SHP77 treated with DMSO at 0.1 percent for 48 hours (cell line): ENCODE results near the gene KDM4B.

ENCODE experiments used
- DNase-seq: peaks from one replicate; lab custom pipeline; 2025; lab: John Stamatoyannopoulos, UW

Gene KDM4B

DNA sequence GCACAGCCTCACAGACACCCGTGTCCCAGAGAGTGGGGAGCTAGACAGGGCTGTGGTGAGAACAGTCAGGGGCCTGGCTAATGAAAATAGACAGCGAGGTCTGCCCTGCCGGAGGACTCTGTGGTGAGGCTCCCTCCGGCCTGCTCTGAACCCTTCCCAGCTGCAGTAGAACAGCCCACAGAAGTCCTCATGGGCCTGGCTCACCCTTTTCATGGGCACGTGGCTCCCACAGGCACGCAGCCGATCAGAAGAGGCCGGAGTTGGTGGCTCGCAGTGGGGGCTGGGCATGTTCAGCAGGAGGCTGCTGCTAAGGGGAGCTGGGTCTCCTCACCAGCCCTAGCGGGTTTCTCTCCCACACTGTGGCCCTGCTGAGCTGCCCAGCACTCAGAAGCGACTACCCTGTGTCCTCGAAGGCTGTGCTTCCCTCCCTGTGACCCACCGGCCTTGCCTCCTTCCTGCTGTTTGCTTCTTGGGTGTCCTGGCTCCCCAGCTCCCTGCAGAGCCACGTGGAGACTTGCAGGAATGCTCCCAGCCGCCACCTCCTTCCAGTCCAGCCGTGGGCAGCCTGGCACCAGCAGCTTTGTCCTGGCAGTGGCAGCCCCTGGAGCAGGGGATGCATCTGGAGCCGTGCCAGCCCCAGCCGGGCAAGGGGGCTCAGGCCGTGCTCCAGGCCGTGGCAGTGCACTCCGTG is 138.7 kb downstream of the KDM4B start:
- DNase-seq, result no peak

DNA sequence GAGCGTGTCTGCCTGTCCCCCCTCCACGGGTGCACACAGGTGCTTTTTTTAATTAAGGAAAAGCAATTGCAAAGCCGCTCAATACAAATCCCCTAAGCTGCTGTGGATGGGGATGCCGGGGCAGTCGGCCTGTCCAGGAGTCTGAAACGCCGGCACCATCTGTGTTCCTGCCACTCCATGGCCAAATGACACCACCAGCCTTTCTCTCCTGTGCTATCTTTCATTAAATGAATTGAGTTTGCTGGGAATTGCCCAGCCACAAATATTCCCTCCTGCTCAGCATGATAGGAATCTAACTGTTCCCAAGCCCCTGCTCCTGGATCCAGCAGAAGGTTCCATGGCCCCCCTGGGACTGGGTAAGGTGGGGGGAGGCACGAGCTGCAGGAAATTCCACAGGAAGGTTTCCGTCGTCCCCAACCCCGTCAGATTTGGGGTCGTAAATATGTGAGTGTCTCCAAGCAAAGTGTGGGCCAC is 139.2 kb downstream of the KDM4B start:
- no peak for DNase-seq

DNA sequence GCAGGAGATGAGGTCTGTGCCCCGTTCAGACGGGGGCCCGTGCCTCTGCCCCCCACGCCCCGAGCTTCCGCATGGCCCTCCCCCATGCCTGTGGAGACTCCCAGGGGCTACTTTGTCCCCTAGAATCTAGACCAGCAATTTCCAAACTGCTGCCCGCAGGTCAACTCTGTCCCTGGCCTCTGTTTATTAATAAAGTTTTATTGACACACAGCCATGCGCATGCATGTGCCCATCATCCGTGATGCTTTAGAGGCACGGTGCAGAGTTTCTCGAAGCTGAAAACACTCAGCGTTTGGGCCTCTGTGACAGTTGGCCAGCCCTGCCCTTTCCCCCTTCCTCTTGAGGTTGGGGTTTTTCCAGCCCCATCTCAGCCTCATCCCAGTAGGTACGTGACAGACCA is 140.0 kb downstream of the KDM4B start:
- no peak for DNase-seq

DNA sequence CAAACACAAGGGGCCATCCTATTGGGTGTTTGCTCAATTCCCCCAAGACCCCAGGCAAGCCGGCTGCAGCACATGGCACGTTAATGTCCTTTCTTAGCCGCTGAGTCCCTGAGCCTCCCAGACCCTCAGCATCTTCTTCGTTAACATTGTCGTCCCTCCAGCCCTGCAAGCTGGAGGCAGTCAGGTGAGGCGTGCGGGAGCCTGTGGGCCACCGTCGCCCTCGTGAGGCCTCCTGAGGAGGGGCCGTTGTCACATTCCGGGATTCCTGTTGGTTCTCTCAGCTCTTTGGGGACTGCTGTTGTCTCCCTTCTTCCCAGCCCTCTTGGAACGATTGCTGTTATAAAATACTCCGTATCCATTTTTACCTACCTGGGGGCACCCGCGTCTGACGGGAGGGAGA is 140.6 kb downstream of the KDM4B start:
- DNase-seq, result no peak

DNA sequence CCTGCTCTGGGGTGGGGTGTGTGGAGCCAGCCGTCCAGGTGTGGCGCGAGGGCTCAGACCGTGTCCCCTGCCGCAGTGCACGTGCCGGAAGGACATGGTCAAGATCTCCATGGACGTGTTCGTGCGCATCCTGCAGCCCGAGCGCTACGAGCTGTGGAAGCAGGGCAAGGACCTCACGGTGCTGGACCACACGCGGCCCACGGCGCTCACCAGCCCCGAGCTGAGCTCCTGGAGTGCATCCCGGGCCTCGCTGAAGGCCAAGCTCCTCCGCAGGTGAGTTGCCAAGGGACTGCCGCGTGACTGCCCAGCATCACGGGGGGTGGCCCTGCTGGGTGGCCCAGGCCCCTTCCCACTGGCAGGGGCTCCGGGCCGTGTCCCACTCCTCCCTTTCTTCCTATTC is 141.6 kb downstream of the KDM4B start:
- no peak for DNase-seq

DNA sequence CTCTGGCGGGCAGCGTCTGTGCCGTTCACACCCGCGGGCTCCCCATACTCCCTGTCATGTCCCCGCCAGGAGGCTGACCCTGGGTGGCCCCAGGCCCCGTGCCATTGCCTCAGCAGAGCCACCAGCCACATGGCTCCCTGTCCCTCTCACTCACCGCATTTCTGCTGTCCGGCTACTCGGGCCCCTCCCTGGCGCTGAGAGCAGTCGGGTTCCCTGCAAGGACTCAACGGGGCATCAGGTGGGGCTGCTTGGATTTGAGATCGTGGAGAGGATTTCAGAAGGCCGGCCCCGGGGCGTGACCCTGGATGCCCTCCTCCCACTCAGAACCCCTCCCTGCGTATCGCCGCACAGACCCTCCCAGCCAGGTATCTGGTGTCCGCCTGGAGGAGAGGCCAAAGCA is 142.1 kb downstream of the KDM4B start:
- no peak for DNase-seq

DNA sequence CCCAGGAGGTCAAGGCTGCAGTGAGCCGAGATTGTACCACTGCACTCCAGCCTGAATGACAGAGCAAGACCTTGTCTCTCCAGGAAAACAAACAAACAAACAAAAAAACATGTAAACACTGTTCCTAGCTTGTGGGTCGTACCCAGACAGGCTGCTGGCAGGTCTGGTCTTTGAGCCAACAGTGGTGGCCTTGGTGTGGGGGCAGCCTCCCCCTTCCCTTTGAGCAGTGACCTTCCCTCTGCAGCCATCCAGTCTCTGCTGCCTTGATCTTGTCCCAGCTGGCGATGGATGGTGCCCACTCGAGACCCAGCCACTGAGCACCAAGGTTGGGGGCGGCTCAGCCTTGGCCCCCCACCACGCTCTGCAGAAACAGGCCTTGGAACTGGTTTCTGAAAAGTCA is 143.3 kb downstream of the KDM4B start:
- DNase-seq, result no peak

DNA sequence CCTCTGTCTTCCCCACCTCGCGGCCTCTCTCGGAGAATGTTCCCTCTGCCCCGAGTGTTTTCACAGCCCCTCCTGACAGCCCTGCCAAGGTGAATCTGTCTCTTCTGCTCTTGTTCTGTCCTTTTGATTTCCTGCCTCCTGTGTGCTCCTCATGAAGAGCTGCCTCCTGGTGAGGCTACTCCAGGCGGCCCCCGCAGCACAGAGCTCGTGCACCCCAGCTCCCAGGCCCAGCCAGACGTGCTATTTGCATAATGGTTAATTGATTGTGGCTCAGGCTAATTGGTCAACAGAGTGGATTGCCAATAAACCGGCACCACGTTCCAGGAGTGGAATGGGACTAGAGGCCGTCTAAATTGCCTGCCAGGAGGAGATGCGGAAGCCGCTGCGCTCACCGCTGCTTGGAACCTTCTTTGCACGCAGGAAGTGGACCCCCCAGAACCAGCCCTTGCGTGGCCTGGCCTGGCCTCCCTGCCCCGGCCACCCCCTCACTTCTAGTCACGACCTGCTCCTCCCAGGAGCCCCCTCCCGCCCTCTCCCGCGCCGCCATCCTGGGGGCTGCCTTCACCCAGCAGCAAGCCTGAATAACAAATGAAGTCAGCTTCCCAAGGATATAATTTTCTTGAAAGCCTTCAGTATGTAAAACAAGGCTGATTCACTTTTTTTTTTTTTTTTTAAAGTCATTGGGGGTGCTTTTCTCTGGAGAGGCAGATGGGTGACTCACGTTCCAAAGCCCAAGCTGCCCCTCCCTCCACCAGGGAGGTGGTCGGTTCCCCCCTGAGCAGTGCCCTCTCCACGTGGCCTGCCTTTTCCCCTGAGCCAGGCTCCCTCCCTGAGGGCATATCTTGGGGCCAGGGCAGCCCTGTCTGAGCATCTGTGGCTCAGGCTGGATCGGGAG is 144.0 kb downstream of the KDM4B start:
- no peak for DNase-seq

DNA sequence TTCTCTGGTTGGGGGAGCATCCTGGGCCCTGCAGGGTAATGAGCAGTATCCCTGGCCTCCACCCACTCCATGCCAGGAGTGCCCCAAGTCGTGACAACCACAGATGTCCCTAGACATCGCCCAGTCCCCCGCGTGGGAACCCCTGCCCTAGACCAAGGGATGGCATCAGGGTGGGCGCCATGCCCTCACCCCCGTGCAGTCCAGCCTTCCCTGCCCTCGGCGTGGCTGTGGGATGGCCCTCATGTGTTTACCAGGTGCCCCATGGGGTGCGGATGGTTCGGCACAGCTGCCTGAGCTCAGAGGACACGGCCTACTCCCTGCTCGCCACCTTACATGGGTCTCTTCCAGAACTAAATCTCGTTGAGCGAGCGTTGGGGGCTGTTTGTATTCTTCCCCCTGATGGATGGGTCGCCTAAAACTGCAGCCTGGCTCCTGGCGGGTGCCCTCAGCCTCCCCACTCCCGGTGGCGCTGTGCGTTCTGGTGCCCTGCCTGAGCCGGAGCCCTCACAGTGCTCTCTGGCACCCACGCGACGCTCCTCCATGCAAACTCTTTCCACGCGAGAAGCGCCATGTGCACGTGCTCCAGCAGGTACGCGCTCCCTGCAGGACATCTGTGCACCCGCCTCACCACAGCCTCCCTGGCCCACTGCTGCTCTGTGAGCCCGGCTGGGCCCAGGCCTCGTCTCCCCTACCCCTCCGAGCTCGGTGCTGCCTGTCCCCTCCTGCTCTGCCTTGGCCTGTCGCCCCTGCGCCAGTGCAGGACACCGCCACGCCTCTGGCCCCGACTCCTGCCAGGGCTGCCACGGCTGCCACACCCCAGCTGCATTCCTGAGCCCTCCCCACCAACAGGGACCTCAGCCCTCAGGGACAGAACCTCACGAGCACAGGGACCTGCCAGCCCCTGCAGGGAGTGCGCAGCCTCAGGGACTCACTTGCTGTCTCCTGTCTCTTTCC is 145.0 kb downstream of the KDM4B start:
- no peak for DNase-seq

DNA sequence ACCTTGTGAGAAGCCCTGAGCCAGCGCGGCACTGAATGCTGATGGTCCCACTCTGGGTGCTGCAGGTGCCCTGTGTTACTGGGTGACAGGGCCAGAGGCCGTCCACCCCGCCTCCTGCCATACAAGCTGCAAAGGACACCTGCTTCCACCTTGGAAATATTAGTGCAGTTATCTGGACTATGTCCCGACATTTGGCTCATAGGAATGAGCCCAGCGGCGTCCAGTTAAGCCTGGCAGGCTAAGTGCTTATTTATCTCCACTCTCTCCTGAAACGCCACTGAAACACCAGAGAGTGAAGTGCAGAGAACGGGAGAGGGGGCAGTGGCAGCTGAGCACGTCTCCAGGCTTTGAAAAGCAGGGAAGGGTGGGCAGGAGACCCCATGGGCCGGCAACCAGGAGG is 145.8 kb downstream of the KDM4B start:
- DNase-seq, result no peak

DNA sequence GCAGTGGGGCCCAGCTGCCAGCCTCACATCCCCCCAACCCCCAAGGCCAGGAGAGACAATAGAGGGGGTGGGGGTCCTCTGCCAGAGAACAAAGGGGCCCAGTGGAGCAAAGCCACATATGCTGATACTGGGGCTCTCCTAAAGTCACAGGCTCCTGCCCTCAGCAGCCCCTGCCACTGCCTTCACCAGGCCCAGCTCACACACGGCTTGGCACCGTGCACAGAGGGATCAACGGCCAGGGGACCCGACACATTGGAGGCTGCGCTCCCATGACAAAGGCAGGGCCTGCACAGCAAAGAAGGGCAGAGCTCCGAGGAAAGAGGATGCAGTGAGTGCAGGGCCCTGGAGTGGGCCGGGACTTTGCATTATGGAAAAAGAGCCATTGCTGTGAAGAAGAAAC is 146.4 kb downstream of the KDM4B start:
- no peak for DNase-seq

DNA sequence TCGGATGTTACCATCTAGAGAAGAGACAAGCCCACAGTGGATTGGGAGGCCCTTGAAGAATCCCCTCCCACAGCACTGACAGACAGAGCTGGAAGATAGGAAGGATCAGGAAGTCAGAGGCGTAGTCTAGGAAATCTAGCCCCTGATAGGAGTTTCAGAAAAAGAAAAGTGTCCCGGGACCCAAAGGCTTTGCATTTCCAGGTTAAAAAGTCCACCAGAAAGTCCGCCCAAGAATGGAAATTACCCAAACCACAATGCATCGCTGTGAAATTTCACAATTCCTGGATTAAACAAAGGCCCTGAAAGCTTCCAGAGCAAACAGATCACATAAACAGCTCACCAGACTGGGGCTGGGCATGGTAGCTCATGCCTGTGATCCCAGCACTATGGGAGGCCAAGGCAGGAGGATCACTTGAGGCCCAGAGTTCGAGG is 146.9 kb downstream of the KDM4B start:
- DNase-seq, result no peak

DNA sequence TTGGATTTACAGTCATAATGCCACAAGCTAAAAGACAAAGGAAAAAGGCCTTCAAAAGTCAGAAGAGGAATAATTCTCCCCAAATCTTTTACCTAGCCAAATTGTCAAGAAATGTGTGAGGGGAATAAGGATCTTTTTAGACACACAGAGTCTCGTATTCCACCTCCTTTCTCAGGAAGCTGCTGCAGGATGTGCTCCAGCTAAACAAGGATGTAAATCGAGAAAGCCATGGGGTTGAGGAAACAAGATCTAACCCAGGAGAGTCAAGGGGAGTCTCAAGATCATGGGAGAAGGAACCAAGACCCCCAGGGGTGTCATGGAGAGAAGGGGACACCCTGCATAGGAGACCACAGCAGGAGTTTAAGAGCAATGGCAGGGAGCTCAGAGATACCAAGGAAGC is 147.4 kb downstream of the KDM4B start:
- DNase-seq, result no peak

DNA sequence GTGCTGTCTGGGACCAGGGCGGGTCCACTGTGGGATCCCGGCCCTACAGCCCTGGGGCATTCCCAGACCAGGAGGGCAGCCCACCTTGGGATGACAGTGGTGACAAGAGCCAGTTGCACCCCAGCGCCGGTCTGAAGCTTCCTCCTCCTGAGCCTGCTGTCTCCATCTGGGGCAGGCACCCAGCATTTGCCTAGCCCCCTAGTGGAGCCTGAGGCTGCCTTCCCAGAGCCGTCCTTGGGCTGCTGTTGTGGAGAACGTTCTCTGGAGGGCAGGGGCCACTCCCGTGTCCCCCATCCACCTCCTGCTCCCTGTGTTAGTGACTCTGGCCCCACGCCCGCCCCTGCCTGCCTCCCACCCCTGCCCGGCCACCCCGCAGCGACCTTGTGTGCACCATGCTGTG is 148.5 kb downstream of the KDM4B start:
- DNase-seq, result no peak

DNA sequence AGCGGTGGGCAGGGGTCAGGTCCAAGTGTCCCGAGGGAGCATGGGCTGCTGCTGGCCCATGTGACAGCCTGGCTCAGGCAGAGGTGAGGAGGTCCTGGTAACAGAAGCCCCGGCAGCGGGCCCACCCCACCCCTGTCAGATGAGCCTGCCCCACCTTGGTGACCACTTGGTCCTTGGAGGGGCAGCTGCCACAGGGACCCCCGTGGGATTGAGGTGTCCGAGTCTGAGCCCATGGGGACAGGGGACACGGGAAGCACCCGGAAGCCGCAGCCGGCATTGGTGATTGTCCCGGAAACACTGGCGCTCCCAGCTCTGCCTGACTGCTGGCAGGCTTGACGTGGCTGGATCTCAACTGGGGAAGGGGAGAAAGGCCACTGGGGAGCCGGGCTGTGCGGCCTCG is 149.1 kb downstream of the KDM4B start:
- DNase-seq, result no peak

DNA sequence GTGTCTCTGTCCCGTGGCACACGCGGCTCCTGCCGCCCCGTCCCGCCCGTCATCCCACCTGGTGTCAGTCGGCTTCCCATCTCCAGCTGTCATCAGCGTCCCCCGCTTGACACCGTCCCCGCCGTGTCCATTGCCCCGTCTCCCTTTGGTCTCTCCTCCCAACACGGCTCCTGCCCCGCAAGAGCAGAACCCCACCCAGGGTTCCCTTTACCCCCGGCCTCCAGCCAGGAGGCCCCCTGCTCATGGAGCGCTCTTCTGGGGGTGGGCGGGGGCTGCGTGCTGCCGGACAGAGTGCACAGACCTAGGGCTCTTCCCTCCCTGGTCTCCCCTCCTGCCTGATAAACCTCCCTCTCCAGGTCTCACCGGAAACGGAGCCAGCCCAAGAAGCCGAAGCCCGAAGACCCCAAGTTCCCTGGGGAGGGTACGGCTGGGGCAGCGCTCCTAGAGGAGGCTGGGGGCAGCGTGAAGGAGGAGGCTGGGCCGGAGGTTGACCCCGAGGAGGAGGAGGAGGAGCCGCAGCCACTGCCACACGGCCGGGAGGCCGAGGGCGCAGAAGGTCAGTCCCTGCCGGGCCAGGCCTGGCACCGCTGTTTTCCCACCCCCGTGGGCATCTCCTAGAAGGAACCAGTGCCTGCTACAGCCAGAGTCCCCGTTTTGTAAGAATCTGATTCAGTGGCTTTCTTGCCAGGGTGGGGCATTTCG is 150.5 kb downstream of the KDM4B start:
- DNase-seq, result no peak

DNA sequence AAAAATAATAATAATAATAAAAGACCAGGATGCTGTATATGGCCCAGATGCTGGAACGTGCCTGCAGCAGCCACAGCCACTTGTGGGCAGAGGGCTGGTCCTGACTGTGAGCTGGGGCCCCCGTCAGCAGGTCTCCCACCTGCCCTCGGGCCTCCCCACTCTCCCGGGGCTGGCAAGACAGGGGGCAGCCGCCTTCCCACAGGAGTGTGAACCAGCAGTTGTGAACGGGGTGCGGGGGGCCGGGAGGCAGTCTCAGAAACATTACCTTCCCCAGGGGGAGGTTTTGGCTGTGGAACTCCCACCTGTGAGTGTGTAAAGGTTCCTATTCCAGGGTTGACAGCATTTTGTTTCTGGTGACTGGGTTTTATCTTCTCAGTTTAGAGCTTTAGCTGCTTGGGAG is 151.4 kb downstream of the KDM4B start:
- DNase-seq, result no peak

DNA sequence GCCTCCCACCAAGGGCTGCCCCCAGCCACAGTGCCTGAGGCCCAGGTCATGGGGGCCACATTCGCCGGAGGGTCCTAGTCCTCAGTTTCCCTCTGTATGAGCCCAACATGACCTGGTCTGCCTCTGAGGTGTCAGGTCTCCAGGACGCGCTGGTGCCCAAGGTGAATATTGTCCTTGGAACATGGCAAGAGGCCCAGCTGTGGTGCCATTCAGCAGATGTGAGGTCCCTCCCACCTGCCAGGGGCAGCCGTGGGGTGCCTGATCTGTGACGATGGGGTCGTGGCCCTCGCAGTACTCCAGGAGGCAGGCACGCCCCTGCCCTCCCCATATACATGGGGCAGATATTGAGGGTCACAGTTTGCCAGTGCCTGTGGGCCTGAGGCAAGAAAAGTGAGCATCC is 151.9 kb downstream of the KDM4B start:
- DNase-seq, result no peak

DNA sequence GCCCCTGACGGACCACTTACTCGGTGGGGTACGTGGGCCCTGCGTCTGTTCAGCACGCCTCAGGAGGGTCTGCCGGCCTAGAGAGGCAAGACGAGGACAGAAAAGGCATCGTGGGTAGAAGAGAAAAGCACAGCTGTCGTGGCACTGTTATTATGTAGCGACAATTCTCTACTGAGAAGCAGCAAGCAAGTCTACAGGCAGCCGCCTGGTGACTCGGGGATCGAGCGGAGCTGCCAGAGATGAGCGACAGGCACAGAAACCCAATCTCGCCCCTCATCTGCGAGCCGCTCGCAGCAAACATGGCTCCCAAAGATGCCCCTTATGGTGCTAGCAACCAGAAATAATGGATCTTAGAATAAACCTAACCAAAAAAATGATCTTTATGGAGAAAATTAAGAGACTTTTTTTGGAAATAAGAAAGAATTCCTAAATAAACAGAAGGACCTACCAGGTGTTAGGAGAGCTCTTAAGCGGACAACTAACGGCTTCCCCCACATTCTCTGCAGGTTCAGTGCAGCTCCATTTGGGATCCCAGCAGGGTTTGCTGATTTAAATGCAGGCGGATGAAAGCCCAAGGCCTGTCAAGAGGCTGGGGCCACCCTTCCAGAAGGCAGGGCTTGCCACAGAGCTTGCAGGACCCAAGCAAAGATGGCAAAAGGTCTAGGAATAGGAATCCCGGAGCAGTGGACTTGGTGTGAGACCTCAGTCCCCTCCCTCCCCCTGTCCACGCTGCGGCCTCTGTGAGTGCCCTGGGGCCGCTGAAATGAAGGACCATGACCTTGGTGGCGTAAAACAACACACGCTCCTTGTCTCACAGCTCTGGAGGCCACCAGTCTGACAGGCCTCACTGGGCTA is 152.6 kb downstream of the KDM4B start:
- no peak for DNase-seq

DNA sequence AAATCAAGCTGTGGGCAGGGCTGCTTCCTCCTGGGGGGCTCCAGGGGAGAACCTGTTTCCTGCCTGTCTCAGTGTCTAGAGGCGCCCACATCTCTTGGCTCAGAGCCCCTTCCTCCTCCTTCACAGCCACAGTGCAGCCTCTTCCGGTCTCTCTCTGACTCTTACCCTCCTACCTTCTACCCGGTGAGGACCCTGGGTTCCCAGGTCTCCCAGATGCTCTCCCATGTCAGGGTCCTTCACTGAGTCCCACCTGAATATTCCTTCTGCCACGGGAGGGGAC is 153.1 kb downstream of the KDM4B start:
- DNase-seq, result no peak
